ENCODE measurements around the gene OLAH. TPM values are rescaled to one million over a fixed set of nuclear protein-coding genes. Genes with fewer than 3 reads are reported as not detected.

OLAH gene
- total and polyA plus RNA-seq, 2 experiments from 2014 or later = not detected

DNA sequence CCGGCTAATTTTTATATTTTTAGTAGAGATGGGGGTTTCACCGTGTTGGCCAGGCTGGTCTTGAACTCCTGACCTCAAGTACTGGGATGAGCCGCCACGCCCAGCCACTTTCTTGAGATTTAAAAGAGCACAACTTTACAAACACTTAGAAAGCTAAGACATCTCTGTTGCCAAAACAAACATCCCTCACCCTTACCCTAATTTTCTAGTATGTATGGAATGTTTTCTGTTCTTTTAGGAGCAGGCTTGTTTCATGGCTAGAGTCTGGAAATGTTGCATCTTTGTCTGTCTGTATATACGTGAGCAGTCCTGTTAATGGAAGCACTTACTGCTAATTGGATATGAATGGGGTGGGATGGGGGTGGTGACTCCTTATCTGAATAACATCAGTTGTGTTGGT, 2.9 kb downstream of the OLAH start:
- Histone ChIP-seq H3K4me1 (ENCODE audit: low read depth) (no peaks in the 10 kb centered on the region), H3K27me3 (no peaks in the 10 kb centered on the region), H3K4me3 (no peak overlapping the region), H3K9me3 (ENCODE audit: low read depth) (no peaks in the 10 kb centered on the region), H3K27ac (no peak overlapping the region), H3K36me3 (no peaks in the 10 kb centered on the region)
- peak in 1 of 2 donors; percentile 85 for DNase-seq (ENCODE audit: low read depth in 1 of 2, low spot score in 1 of 2)
- TF ChIP-seq, protein P1, sequence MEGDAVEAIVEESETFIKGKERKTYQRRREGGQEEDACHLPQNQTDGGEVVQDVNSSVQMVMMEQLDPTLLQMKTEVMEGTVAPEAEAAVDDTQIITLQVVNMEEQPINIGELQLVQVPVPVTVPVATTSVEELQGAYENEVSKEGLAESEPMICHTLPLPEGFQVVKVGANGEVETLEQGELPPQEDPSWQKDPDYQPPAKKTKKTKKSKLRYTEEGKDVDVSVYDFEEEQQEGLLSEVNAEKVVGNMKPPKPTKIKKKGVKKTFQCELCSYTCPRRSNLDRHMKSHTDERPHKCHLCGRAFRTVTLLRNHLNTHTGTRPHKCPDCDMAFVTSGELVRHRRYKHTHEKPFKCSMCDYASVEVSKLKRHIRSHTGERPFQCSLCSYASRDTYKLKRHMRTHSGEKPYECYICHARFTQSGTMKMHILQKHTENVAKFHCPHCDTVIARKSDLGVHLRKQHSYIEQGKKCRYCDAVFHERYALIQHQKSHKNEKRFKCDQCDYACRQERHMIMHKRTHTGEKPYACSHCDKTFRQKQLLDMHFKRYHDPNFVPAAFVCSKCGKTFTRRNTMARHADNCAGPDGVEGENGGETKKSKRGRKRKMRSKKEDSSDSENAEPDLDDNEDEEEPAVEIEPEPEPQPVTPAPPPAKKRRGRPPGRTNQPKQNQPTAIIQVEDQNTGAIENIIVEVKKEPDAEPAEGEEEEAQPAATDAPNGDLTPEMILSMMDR (IDR thresholded peaks at IDR 0.05; ENCODE audit: low read depth, low read length) = no peak

DNA sequence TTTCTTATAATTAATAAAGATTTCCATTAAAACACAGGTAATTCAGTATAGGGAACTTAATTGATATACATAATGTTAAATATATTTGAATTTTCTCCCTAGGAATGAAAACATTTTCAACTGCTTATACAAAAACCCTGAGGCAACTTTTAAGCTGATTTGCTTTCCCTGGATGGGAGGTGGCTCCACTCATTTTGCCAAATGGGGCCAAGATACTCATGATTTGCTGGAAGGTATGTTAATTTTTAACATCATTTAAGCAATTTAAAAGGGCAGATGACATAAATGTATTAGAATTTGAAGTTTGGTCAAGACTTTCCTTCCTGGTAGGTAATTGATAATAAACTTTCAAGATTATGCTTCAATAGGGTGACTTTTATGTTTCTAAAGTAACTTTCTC, 5.8 kb downstream of the OLAH start:
- H3K36me3 ChIP-seq = no peaks in the 10 kb centered on the region
- H3K9me3 ChIP-seq (ENCODE audit: low read depth) = no peaks in the 10 kb centered on the region
- DNase-seq (ENCODE audit: low read depth in 1 of 2, low spot score in 1 of 2) = no peak
- H3K4me1 ChIP-seq (ENCODE audit: low read depth) = no peaks in the 10 kb centered on the region
- H3K4me3 ChIP-seq = no peak overlapping the region
- no peaks in the 10 kb centered on the region for H3K27me3 ChIP-seq
- TF ChIP-seq, protein P1 (IDR thresholded peaks at IDR 0.05; ENCODE audit: low read depth, low read length) = no peak
- H3K27ac ChIP-seq = no peak overlapping the region

DNA sequence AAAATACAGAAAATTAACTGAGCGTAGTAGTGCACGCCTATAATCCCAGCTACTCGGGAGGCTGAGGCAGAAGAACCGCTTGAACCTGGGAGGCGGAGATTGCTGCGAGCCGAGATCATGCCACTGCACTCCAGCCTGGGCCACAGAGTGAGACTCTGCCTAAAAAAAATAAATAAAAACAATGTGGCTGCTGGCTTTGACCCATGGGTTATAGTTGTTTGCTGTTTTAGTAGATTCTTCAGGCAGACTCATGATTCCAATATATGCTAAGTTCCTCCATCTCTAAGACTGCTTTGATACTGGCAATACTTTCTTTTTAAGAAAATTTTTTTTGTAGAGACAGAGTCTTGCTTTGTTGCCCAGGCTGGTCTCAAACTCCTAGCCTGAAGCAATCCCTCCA, 8.4 kb downstream of the OLAH start:
- TF ChIP-seq, protein P1 (IDR thresholded peaks at IDR 0.05; ENCODE audit: low read depth, low read length) = no peak
- no peaks in the 10 kb centered on the region for H3K36me3 ChIP-seq
- no peaks in the 10 kb centered on the region for H3K4me1 ChIP-seq (ENCODE audit: low read depth)
- H3K9me3 ChIP-seq (ENCODE audit: low read depth) = no peaks in the 10 kb centered on the region
- no peak overlapping the region for H3K27ac ChIP-seq
- DNase-seq (ENCODE audit: low read depth in 1 of 2, low spot score in 1 of 2) = no peak
- peaks cover 10% of the 10 kb centered on the region for H3K27me3 ChIP-seq
- no peak overlapping the region for H3K4me3 ChIP-seq

DNA sequence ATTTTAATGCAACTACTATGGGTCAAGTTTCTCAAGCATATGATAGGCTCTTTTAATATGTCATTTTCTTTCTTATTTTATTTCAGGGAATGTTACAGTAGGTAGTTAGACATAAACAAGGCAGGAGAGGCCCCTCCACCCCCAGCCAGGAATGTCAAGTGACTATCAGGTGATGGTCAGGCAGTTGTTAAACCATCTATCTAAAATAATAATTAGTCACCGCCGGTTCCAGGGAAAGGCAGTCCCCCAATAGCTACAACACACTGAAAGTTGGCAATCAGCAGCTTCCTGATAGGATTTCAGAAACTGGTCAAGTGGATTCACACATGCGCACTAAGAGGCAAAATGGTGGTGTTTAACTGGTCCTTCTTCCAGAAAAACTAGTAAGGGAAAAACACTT, 9.3 kb downstream of the OLAH start:
- Histone ChIP-seq H3K4me3 (no peak overlapping the region), H3K27ac (no peak overlapping the region), H3K27me3 (peaks cover 10% of the 10 kb centered on the region), H3K4me1 (ENCODE audit: low read depth) (no peaks in the 10 kb centered on the region), H3K36me3 (no peaks in the 10 kb centered on the region), H3K9me3 (ENCODE audit: low read depth) (no peaks in the 10 kb centered on the region)
- no peak for DNase-seq (ENCODE audit: low read depth in 1 of 2, low spot score in 1 of 2)
- TF ChIP-seq, protein P1 (IDR thresholded peaks at IDR 0.05; ENCODE audit: low read depth, low read length) = no peak

DNA sequence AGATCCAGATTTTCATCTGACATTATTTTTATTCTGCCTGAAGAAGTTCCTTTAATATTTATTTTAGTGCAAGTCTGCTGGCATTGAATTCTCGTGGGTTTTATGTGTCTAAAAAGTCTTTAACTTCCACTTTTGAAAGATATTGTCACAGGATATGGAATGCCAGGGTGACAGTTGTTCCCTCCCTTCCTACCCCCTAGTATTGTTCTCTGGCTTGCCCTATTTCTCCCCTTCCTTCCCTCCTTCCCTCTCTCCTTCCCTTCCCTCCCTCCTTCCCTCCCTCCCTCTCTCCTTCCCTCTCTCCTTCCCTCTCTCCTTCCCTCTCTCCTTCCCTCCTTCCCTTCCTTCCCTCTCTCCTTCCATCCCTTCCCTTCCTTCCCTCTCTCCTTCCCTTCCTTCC, 14.9 kb downstream of the OLAH start:
- TF ChIP-seq, protein P1 (IDR thresholded peaks at IDR 0.05; ENCODE audit: low read depth, low read length) = no peak
- H3K9me3 ChIP-seq (ENCODE audit: low read depth) = no peaks in the 10 kb centered on the region
- no peak overlapping the region for H3K27ac ChIP-seq
- no peak overlapping the region for H3K4me3 ChIP-seq
- peaks cover 10% of the 10 kb centered on the region for H3K27me3 ChIP-seq
- H3K36me3 ChIP-seq = no peaks in the 10 kb centered on the region
- H3K4me1 ChIP-seq (ENCODE audit: low read depth) = no peaks in the 10 kb centered on the region
- no peak for DNase-seq (ENCODE audit: low read depth in 1 of 2, low spot score in 1 of 2)

DNA sequence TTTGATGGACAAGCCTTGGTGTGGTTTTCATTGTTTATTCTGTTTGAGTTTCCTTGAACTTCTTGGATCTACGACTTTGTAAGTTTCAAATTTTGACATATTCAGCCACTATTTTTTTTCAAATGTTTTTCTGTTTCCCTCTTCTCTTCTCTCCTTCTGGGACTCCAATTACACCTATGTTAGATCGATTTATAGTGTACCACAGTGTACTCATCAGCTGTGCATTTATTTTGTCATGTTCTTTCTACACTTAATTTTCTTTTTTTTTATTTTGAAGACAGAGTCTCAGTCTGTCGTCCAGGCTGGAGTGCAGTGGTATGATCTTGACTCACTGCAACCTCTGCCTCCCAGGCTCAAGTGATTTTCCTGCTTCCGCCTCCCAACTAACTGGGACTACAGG, 16.2 kb downstream of the OLAH start:
- Histone ChIP-seq H3K36me3 (no peaks in the 10 kb centered on the region), H3K4me3 (no peak overlapping the region), H3K4me1 (ENCODE audit: low read depth) (no peaks in the 10 kb centered on the region), H3K27ac (no peak overlapping the region), H3K27me3 (peaks cover 10% of the 10 kb centered on the region), H3K9me3 (ENCODE audit: low read depth) (no peaks in the 10 kb centered on the region)
- TF ChIP-seq, protein P1 (IDR thresholded peaks at IDR 0.05; ENCODE audit: low read depth, low read length) = no peak
- no peak for DNase-seq (ENCODE audit: low read depth in 1 of 2, low spot score in 1 of 2)

Measured in cardiac muscle cell (in vitro differentiated cells and primary cell).